K562 (cell line): Measurements from ENCODE around the gene ENG. TPM values are rescaled to one million over a fixed set of nuclear protein-coding genes. Genes with fewer than 3 reads are reported as not detected.

ENCODE experiments used
- ATAC-seq: fragments of 200-7000 bp; cut with Tn5 transposase; 3 replicates; pipeline ENCODE4 v1.9.1; 2020; ENCODE audit warnings: moderate library complexity
- BruUV-seq: library from RNA; stranded (reverse); fragments of 400-500 nt; replicated peaks from 2 replicates; lab custom pipeline; 2021; lab: Mats Ljungman, UMichigan
- CTCF ChIA-PET: fragments of 300-600 bp; formaldehyde crosslinking; extraction: SDS; loops from one replicate; lab custom pipeline; 2021; ENCODE audit warnings: low intra/inter-chr PET ratio; lab: Yijun Ruan, JAX
- POLR2A ChIA-PET: fragments of 300-600, 350-650 bp; sonication (Branson Sonifier 250); formaldehyde crosslinking; extraction: SDS; loops from one replicate; lab custom pipeline; 2021; ENCODE audit warnings: antibody characterized with exemption, inconsistent platforms; lab: Yijun Ruan, JAX
- DNase-seq, 4 experiments: peaks; one replicate each; pipeline versions ENCODE4 v3.0.0 to v3.0.0-alpha.2; 2011 to 2018; ENCODE audit warnings: low spot score in 3 of 4, mixed read lengths in 3 of 4; ENCODE audit errors: extremely low read depth in 1 of 4
- FAIRE-seq: peaks from 2 replicates; lab custom pipeline; 2011; peaks lifted over from hg19 to GRCh38; lab: Jason Lieb, UNC
- H2AFZ ChIP-seq: 2 replicates; pipeline ENCODE4 v1.6.0; 2011; ENCODE audit warnings: low read depth, low read length, control low read depth, inconsistent platforms
- H3K27ac ChIP-seq: fragments of 200-600 bp; 3 replicates; pipeline ENCODE4 v1.8.0; 2011; ENCODE audit warnings: low read depth, mild to moderate bottlenecking, control low read depth, inconsistent platforms, low read length, moderate library complexity, mixed read lengths; ENCODE audit errors: extremely low read depth
- H3K27me3 ChIP-seq, 2 experiments: fragments of 300-600 bp in 1 of 2; 2 replicates in 1 of 2; 3 replicates in 1 of 2; pipeline versions ENCODE4 v1.6.0 to v1.8.0; 2011; ENCODE audit warnings: inconsistent platforms in 2 of 2, low read length in 2 of 2, mild to moderate bottlenecking in 1 of 2, mixed read lengths in 1 of 2, moderate library complexity in 1 of 2; ENCODE audit not compliant: control insufficient read depth in 2 of 2, insufficient read depth in 2 of 2
- H3K36me3 ChIP-seq: fragments of 300-600 bp; 3 replicates; pipeline ENCODE4 v1.8.0; 2011; ENCODE audit warnings: mild to moderate bottlenecking, low read length, inconsistent platforms; ENCODE audit not compliant: control insufficient read depth, insufficient read depth
- H3K4me1 ChIP-seq, 2 experiments: fragments of 200-600 bp in 1 of 2; replicated peaks in 1 of 2; 2 replicates in 1 of 2; 3 replicates in 1 of 2; pipeline versions ENCODE4 v1.5.1 to v1.8.0; 2011; ENCODE audit warnings: inconsistent platforms in 2 of 2, low read length in 2 of 2, mild to moderate bottlenecking in 1 of 2, mixed read lengths in 1 of 2, moderate library complexity in 1 of 2; ENCODE audit not compliant: control insufficient read depth in 2 of 2, insufficient read depth in 2 of 2
- H3K4me2 ChIP-seq: 2 replicates; pipeline ENCODE4 v1.6.1; 2011; ENCODE audit warnings: low read length, control low read depth, inconsistent platforms, mixed read lengths; ENCODE audit not compliant: insufficient read depth
- H3K4me3 ChIP-seq: fragments of 200-600 bp; sonication (generic), shearing (Covaris generic); 2 replicates; pipeline ENCODE4 v1.5.1; 2016; ENCODE audit warnings: control low read depth, inconsistent platforms
- H3K79me2 ChIP-seq: fragments of 200-600 bp; 3 replicates; pipeline ENCODE4 v1.8.0; 2011; ENCODE audit warnings: low read length, inconsistent platforms; ENCODE audit not compliant: control insufficient read depth, insufficient read depth
- H3K9ac ChIP-seq, 2 experiments: 2 replicates each; pipeline versions ENCODE4 v1.6.0 to v1.6.1; 2011; ENCODE audit warnings: low read depth in 2 of 2, low read length in 2 of 2, control low read depth in 1 of 2, inconsistent platforms in 1 of 2, mild to moderate bottlenecking in 1 of 2, mixed read lengths in 1 of 2; ENCODE audit not compliant: insufficient read depth in 1 of 2
- H3K9me1 ChIP-seq: one replicate; pipeline ENCODE4 v1.6.0; 2011; ENCODE audit warnings: inconsistent platforms, mild to moderate bottlenecking, low read length, moderate library complexity; ENCODE audit not compliant: control insufficient read depth, insufficient read depth
- H3K9me3 ChIP-seq: replicated peaks from 2 replicates; pipeline ENCODE4 v1.5.1; 2011; ENCODE audit warnings: low read depth, low read length, inconsistent platforms; ENCODE audit not compliant: control insufficient read depth, insufficient read depth
- H4K20me1 ChIP-seq: replicated peaks from 2 replicates; pipeline ENCODE4 v1.6.1; 2011; ENCODE audit warnings: low read length, inconsistent platforms, mixed read lengths; ENCODE audit not compliant: control insufficient read depth, insufficient read depth
- ARID1B ChIP-seq: fragments of 450-650 bp; IDR thresholded peaks from 2 replicates; pipeline ENCODE4 v1.6.1; 2016; ENCODE audit warnings: antibody characterized with exemption, mild to moderate bottlenecking, inconsistent platforms
- ATF7 ChIP-seq: fragments of 450-650 bp; IDR thresholded peaks from 2 replicates; pipeline ENCODE4 v1.7.1; 2014; ENCODE audit warnings: mild to moderate bottlenecking, moderate library complexity
- BCOR ChIP-seq: fragments of 450-650 bp; IDR thresholded peaks from 2 replicates; pipeline ENCODE4 v1.6.1; 2016
- CHD4 ChIP-seq: fragments of 200-600 bp; sonication (generic); IDR thresholded peaks from 3 replicates; pipeline ENCODE4 v1.6.1; 2012; ENCODE audit warnings: low read depth, mild to moderate bottlenecking, mixed read lengths, low read length, inconsistent platforms; ENCODE audit not compliant: insufficient read depth, insufficient replicate concordance, poor library complexity, severe bottlenecking
- EP300 ChIP-seq: IDR thresholded peaks from 2 replicates; pipeline ENCODE4 v1.6.1; 2012; ENCODE audit warnings: low read length, improper control_type of control experiment
- ESRRA ChIP-seq: fragments of 450-650 bp; IDR thresholded peaks from 2 replicates; pipeline ENCODE4 v1.6.1; 2014; ENCODE audit warnings: low read depth, mild to moderate bottlenecking, moderate library complexity, borderline replicate concordance
- MAFF ChIP-seq: IDR thresholded peaks from 2 replicates; pipeline ENCODE4 v1.6.1; 2012; ENCODE audit warnings: low read length, improper control_type of control experiment
- PRDM10 ChIP-seq: fragments of 450-650 bp; IDR thresholded peaks from 2 replicates; pipeline ENCODE4 v1.6.1; 2018; ENCODE audit not compliant: partially characterized antibody
- RB1 ChIP-seq: fragments of 450-650 bp; IDR thresholded peaks from 2 replicates; pipeline ENCODE4 v1.6.1; 2017; ENCODE audit warnings: low read depth, mild to moderate bottlenecking
- STAT5B ChIP-seq: fragments of 250-450 bp; sonication (Bioruptor Pico); IDR thresholded peaks from 2 replicates; pipeline ENCODE4 v1.8.0; 2021; ENCODE audit warnings: mild to moderate bottlenecking, inconsistent platforms
- SUPT5H ChIP-seq: fragments of 450-650 bp; IDR thresholded peaks from 2 replicates; pipeline ENCODE4 v1.6.1; 2016
- TCF7L2 ChIP-seq: fragments of 150-350 bp; IDR thresholded peaks from 2 replicates; pipeline ENCODE4 v1.6.1; 2016; ENCODE audit warnings: low read depth, mild to moderate bottlenecking, low read length, moderate library complexity
- ZBTB12 ChIP-seq: fragments of 250-450 bp; sonication (Bioruptor Pico); IDR thresholded peaks from 2 replicates; pipeline ENCODE4 v1.4.0; 2020
- ZBTB5 ChIP-seq: fragments of 450-650 bp; IDR thresholded peaks from 2 replicates; pipeline ENCODE4 v1.6.1; 2017; ENCODE audit warnings: antibody characterized with exemption
- ZBTB7A ChIP-seq: IDR thresholded peaks from 2 replicates; pipeline ENCODE4 v1.6.1; 2011; ENCODE audit warnings: low read depth, mild to moderate bottlenecking, low read length, moderate library complexity, borderline replicate concordance; ENCODE audit not compliant: control insufficient read depth
- ZEB2 ChIP-seq: fragments of 450-650 bp; IDR thresholded peaks from 2 replicates; pipeline ENCODE4 v1.6.1; 2016
- WGBS: fragments of 100-300 bp; shearing (Covaris generic); methylation state at CpG from one replicate; pipeline ENCODE4 v1.1.6; 2016; ENCODE audit warnings: low coverage, mixed read lengths; ENCODE audit not compliant: insufficient coverage; ENCODE audit errors: missing lambda C conversion rate; 5-methylcytosine and 5-hydroxymethylcytosine counted together
- in situ Hi-C: fragments of 300-500 bp; cut with MboI; formaldehyde crosslinking; loops from 4 replicates; pipeline ENCODE4 v1.15.0; 2018; ENCODE audit warnings: inconsistent platforms, mixed read lengths
- intact Hi-C: fragments of 100-400 bp; cut with micrococcal nuclease; formaldehyde crosslinking; loops from 2 replicates; pipeline ENCODE4 v1.14.2; 2022
- polyA plus RNA-seq, 8 experiments: library from polyadenylated mRNA; depleted of rRNA in 4 of 8; stranded (reverse) in 5 of 8; unstranded in 3 of 8; fragments of >200 nt; fragmentation: Nextera tagmentation in 2 of 8; fragmentation: Illumina TruSeq in 1 of 8; extraction: Ambion mirVana in 2 of 8; extraction: Trizol in 1 of 8; gene quantifications; 2 replicates each; pipeline versions ENCODE4 v1.2.1 to v1.2.3, GENCODE V29; 2011 to 2014; ENCODE audit warnings: inconsistent platforms in 1 of 8, missing spikeins in 1 of 8
- total RNA-seq, 7 experiments: library from RNA; depleted of rRNA in 6 of 7; stranded (reverse); fragments of >200 nt in 6 of 7; fragmentation: Illumina TruSeq in 2 of 7; extraction: Trizol in 2 of 7; gene quantifications; 2 replicates each; pipeline versions ENCODE4 v1.2.1 to v1.2.3, GENCODE V29; 2011 to 2021; ENCODE audit warnings: low replicate concordance in 1 of 7

ENG gene
- total and polyA plus RNA-seq, 9 of the 15 experiments (the other 6 are each of a cell fraction or from before 2014, with no cell fraction given): 0.04 to 0.40 (median 0.14) TPM; not detected in 1

GRCh38 chr9:127776195-127776923 is 78.1 kb downstream of the ENG start:
- Histone ChIP-seq H3K27me3 (no peaks in the 10 kb centered on the region), H4K20me1 (no peaks in the 10 kb centered on the region), H3K4me3 (no peak overlapping the region), H3K36me3 (no peaks in the 10 kb centered on the region), H3K4me1 (peaks cover 29 to 44% of the 10 kb centered on the region in 2 experiments), H3K9ac (peak overlapping the region; percentile 14 to 86; a peak in 2 of 4 replicates), H3K79me2 (no peaks in the 10 kb centered on the region), H3K27ac (0 out of 3 replicates have a peak overlapping the region, but pooled peaks have one; percentile 4), H3K4me2 (peak overlapping the region; percentile 54), H2AFZ (peak overlapping the region; percentile 93), H3K9me1 (no peaks in the 10 kb centered on the region), H3K9me3 (no peaks in the 10 kb centered on the region)
- BruUV-seq: no TSS peak
- peak; percentile 73 to 83 (median 78) for DNase-seq
- ChIA-PET CTCF (no interaction called here), POLR2A (interaction anchor here (0.6 to 1.0 kb wide), 3 partner anchors 36 to 147 kb away, joined by 3 read pairs; no protein-coding TSS in a partner anchor)
- in situ Hi-C loops: no loop called here
- intact Hi-C loops: no loop called here
- 43% methylated on average over 12 of the region's 15 CpGs for WGBS
- FAIRE-seq: peak; percentile 77
- ATAC-seq: peak; percentile 76
- TF ChIP-seq SUPT5H (no peak), ARID1B (peak; percentile 41), PRDM10 (peak; percentile 99), ESRRA (peak; percentile 47; the same call in 1 of the 2 replicates), CHD4 (peak; percentile 78), ZBTB12 (CRISPR knock-in tag) (no peak), ZBTB5 (no peak), TCF7L2 (peak; percentile 98), ZBTB7A (peak; percentile 45; the same call in 1 of the 2 replicates), EP300 (peak; percentile 55; the same call in 1 of the 2 replicates), MAFF (peak; percentile 63; the same call in 1 of the 2 replicates), BCOR (peak; percentile 94), ATF7 (peak; percentile 99), RB1 (0 out of 2 replicates have a peak, but pooled peaks have one; percentile 24), ZEB2 (no peak), STAT5B (no peak)
